GM12892 (cell line): ENCODE data around the gene ZNF496.

Source experiments
- POLR2A ChIP-seq: IDR thresholded peaks from 2 replicates; pipeline ENCODE4 v1.6.1; 2011; ENCODE audit warnings: low read depth, low read length, control low read depth
- POLR2AphosphoS5 ChIP-seq: IDR thresholded peaks from 2 replicates; pipeline ENCODE4 v1.6.1; 2011; ENCODE audit warnings: low read depth, low read length, control low read depth

DNA sequence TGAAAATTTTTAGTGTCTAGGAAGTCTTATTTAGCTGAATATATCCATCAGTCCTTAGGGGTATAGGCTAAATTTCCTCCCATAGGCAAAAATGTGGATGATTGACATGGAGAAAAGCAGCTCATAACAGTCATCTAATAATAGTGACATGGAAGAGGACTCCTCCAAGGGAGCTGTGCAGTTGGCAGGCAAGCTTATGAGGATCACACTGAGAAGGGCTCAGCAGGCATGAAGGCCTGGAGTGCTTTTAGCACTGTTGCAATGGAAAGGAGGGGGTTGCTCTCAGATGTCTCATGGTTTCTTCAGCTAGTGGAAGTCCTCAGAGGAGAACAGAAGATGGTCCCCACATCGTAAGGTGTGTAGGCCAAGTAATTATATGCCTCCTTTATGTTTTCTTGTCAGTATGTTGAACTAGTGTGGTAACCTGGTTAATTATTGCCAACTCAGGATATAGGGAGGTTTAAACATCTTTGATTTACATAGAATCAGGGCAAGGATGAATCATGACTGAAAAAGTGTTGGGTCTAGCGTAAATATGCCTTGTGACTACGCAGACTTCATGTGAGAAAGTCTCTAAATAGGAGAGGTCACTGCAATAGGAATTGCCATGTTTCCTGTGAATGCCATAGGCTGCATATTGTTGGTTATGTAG lies 56.9 kb downstream of the ZNF496 start:
- TF ChIP-seq POLR2AphosphoS5: no peak
- no peak for TF ChIP-seq POLR2A
